ENCODE measurements around the gene LMAN2L.

LMAN2L gene

GRCh38 chr2:96760036-96760985, 20.4 kb upstream of the LMAN2L start, which contains the start of gene CNNM4:
CNNM4 (plus strand) TSS chr2:96760902; CDS start chr2:96761000, 98 bp downstream.
- DNase-seq (ENCODE audit: low read depth): peak; percentile 87

- DNase-seq (ENCODE audit: low read depth): no peak
Observed at GRCh38 chr2:96759548-96759947, 19.7 kb upstream of the LMAN2L start.

- DNase-seq (ENCODE audit: low read depth): no peak
Observed at GRCh38 chr2:96758987-96759386, 19.1 kb upstream of the LMAN2L start.

GRCh38 chr2:96757477-96757860, 17.6 kb upstream of the LMAN2L start:
- DNase-seq (ENCODE audit: low read depth): no peak

- no peak for DNase-seq (ENCODE audit: low read depth)
Observed at GRCh38 chr2:96756788-96757476, 17.1 kb upstream of the LMAN2L start.

GRCh38 chr2:96754317-96754716, 14.5 kb upstream of the LMAN2L start:
- no peak for DNase-seq (ENCODE audit: low read depth)

- no peak for DNase-seq (ENCODE audit: low read depth)
Observed at GRCh38 chr2:96753661-96754282, 13.9 kb upstream of the LMAN2L start.

- no peak for DNase-seq (ENCODE audit: low read depth)
Observed at GRCh38 chr2:96751800-96752199, 11.9 kb upstream of the LMAN2L start.

- no peak for DNase-seq (ENCODE audit: low read depth)
Observed at GRCh38 chr2:96747061-96747617, 7.3 kb upstream of the LMAN2L start.

- DNase-seq (ENCODE audit: low read depth): no peak
Observed at GRCh38 chr2:96739076-96739632, 710 bp downstream of the LMAN2L start.

GRCh38 chr2:96737831-96738230, 2.0 kb downstream of the LMAN2L start:
- DNase-seq (ENCODE audit: low read depth): no peak

- DNase-seq (ENCODE audit: low read depth): no peak
Observed at GRCh38 chr2:96737251-96737650, 2.6 kb downstream of the LMAN2L start.

GRCh38 chr2:96734880-96735583, 4.8 kb downstream of the LMAN2L start:
- no peak for DNase-seq (ENCODE audit: low read depth)

GRCh38 chr2:96733931-96734330, 5.9 kb downstream of the LMAN2L start:
- no peak for DNase-seq (ENCODE audit: low read depth)

GRCh38 chr2:96730212-96730611, 9.7 kb downstream of the LMAN2L start:
- no peak for DNase-seq (ENCODE audit: low read depth)

- DNase-seq (ENCODE audit: low read depth): no peak
Observed at GRCh38 chr2:96729748-96730147, 10.1 kb downstream of the LMAN2L start.

GRCh38 chr2:96727431-96727830, 12.4 kb downstream of the LMAN2L start:
- no peak for DNase-seq (ENCODE audit: low read depth)

- DNase-seq (ENCODE audit: low read depth): no peak
Observed at GRCh38 chr2:96726131-96726530, 13.7 kb downstream of the LMAN2L start.

GRCh38 chr2:96716388-96716787, 23.5 kb downstream of the LMAN2L start:
- no peak for DNase-seq (ENCODE audit: low read depth)

- DNase-seq (ENCODE audit: low read depth): no peak
Observed at GRCh38 chr2:96715658-96716057, 24.2 kb downstream of the LMAN2L start.

- no peak for DNase-seq (ENCODE audit: low read depth)
Observed at GRCh38 chr2:96710985-96711384, 28.9 kb downstream of the LMAN2L start.

Data from stimulated activated CD8-positive, alpha-beta memory T cell treated with anti-CD3 and anti-CD28 coated beads, Interleukin-12 subunit alpha, Interleukin-12 subunit beta, amount 100 ng/mL, for 1 hour (primary cell).